Right atrium auricular region (tissue), 2 donors: ENCODE measurements around the gene LHFPL2. TPM values are rescaled to one million over a fixed set of nuclear protein-coding genes. Genes with fewer than 3 reads are reported as not detected.
"Not testable (repeated sequence)": the region's sequence is repeated elsewhere in the genome, so short reads cannot be mapped to it uniquely, and the experiment has no call there.

Source experiments
- DNase-seq: peaks from one replicate; pipeline ENCODE4 v3.0.0-alpha.2; 2019; ENCODE audit warnings: low spot score
- H3K27ac ChIP-seq, 2 donors: fragments of 200-600 bp; sonication (generic); 1 replicate in 1 of 2; 2 replicates in 1 of 2; pipeline ENCODE4 v1.5.1; 2016 to 2019
- H3K27me3 ChIP-seq, 2 donors: fragments of 200-600 bp; sonication (generic); one replicate each; pipeline versions ENCODE4 v1.5.1 to v1.6.0; 2017 to 2019
- H3K36me3 ChIP-seq: fragments of 200-600 bp; sonication (generic); one replicate; pipeline ENCODE4 v1.5.1; 2016
- H3K4me1 ChIP-seq, 2 donors: fragments of 200-600 bp; sonication (generic); one replicate each; pipeline versions ENCODE4 v1.5.1 to v1.6.0; 2017 to 2019
- H3K4me3 ChIP-seq, 2 donors: fragments of 200-600 bp; sonication (generic); 1 replicate in 1 of 2; 2 replicates in 1 of 2; pipeline ENCODE4 v1.5.1; 2017 to 2019; ENCODE audit warnings: mild to moderate bottlenecking in 1 of 2, moderate library complexity in 1 of 2
- H3K9me3 ChIP-seq, 2 donors: fragments of 200-600 bp; sonication (generic); one replicate each; pipeline ENCODE4 v1.5.1; 2019
- total RNA-seq, 2 donors: library from RNA; depleted of rRNA; stranded (reverse); fragments of >200 nt; gene quantifications; one replicate each; pipeline ENCODE4 v1.1.0, GENCODE V29; 2016
- TF ChIP-seq, protein P1 (sequence below), 2 donors: fragments of 200-600 bp; sonication (generic); IDR thresholded peaks; one replicate each; pipeline ENCODE4 v1.5.1; 2019; ENCODE audit warnings: antibody characterized with exemption in 2 of 2

The LHFPL2 gene
- total RNA-seq, 2 donors from 2014 or later = 9.9 to 15.9 TPM

DNA sequence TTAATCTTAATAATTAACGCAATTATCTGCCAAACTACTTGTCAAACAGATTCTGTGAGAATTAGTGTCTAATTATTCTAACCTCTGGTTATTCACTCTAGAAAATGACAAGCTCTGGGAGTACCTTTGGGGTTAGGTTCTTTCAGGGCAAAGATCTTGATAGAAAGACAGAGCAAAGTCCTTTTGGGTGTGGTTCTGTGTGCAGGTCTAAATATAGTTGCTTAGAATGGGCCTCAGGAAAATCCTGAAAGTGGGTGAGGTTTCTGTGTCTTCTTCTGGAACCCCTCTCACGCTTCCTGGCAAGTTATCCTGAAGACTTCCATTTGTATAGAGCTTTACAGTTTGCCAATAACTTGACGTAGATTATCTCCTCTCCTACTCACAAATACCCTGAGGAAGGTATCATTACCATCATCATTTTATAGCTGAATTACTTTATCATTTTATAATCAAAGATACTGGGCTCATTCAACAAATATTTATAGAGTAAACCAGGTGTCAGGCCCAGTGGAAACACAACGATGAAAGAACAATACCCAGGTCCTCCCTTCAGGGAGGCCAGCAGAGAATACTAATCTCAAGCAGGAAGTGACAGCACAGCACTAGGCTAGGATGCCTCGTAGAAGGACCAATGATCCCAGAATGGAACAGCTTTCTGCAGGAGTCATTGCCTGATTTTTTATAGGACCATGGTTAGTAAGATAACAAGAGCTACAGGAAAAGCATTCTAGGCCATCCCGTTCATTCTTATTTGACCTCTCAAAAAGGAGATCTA is 27.6 kb upstream of the LHFPL2 start:
- no peaks in the 10 kb centered on the region for H3K36me3 ChIP-seq
- H3K9me3 ChIP-seq = no peaks in the 10 kb centered on the region
- peaks cover 0 to 3% of the 10 kb centered on the region in 2 donors for H3K4me1 ChIP-seq
- no peak for DNase-seq
- TF ChIP-seq, protein P1, sequence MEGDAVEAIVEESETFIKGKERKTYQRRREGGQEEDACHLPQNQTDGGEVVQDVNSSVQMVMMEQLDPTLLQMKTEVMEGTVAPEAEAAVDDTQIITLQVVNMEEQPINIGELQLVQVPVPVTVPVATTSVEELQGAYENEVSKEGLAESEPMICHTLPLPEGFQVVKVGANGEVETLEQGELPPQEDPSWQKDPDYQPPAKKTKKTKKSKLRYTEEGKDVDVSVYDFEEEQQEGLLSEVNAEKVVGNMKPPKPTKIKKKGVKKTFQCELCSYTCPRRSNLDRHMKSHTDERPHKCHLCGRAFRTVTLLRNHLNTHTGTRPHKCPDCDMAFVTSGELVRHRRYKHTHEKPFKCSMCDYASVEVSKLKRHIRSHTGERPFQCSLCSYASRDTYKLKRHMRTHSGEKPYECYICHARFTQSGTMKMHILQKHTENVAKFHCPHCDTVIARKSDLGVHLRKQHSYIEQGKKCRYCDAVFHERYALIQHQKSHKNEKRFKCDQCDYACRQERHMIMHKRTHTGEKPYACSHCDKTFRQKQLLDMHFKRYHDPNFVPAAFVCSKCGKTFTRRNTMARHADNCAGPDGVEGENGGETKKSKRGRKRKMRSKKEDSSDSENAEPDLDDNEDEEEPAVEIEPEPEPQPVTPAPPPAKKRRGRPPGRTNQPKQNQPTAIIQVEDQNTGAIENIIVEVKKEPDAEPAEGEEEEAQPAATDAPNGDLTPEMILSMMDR (IDR thresholded peaks at IDR 0.05) = no peak
- H3K27me3 ChIP-seq = no peaks in the 10 kb centered on the region
- H3K27ac ChIP-seq = no peak overlapping the region
- no peak overlapping the region for H3K4me3 ChIP-seq

DNA sequence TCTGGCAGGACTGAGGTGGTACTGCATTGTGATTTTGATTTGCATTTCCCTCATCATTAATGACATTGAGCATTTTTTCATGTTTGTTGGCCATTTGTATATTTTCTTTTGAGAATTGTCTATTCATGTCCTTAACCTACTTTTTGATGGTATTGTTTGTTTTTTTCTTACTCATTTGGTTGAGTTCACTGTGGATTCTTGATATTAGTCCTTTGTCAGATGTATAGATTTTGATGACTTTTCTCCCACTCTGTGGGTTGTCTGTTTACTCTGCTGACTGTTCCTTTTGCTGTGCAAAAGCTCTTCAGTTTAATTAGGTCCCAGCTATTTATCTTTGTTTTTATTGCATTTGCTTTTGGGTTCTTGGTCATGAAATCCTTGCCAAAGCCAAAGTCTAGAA is 25.3 kb upstream of the LHFPL2 start:
- not testable (repeated sequence) for H3K27ac ChIP-seq, H3K36me3 ChIP-seq, H3K9me3 ChIP-seq, H3K4me1 ChIP-seq, H3K4me3 ChIP-seq, H3K27me3 ChIP-seq, DNase-seq

DNA sequence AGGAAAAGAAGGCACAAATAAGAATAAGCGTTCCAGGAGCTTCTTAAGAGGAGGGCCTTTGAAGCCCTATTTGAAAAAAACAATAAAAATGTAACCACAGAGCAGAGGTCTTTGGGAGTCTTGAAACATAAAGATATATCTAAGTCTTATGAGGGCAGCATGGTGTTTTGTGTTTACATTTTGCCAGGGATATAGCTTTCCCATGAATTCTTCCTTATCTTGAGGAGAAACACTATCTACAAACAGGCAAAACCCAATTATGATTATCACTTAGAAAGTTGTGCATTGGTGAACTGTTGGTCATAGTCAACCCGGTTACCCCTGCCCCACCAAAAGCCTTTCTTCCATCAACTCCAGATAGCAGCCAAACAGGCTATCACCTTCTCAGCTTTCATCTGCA is 23.6 kb upstream of the LHFPL2 start:
- TF ChIP-seq, protein P1 (IDR thresholded peaks at IDR 0.05) = no peak
- no peak overlapping the region for H3K27ac ChIP-seq
- no peaks in the 10 kb centered on the region for H3K9me3 ChIP-seq

DNA sequence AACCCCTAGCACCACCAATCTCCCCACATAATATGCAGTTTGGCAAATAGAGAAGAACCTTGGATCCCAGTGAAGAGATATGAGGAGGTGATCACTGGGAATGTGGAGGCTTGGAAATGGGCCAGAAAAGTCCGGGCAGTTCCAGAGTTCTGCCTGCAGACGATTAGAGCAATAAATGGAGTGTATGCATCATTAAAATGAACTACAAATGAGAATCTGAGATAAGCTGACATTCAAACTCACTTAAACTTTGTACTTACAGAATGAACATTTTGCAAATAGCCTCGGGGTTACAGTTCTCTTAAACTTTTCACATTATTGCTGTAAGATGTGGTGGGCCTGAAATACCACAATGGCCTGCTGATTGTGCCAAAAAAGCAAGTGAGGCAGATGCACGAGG is 23.0 kb upstream of the LHFPL2 start:
- H3K27me3 ChIP-seq = no peaks in the 10 kb centered on the region
- H3K4me1 ChIP-seq = no peaks in the 10 kb centered on the region
- no peak overlapping the region for H3K4me3 ChIP-seq
- H3K36me3 ChIP-seq = no peaks in the 10 kb centered on the region
- no peak for DNase-seq
- no peaks in the 10 kb centered on the region for H3K9me3 ChIP-seq
- TF ChIP-seq, protein P1 (IDR thresholded peaks at IDR 0.05) = no peak
- no peak overlapping the region for H3K27ac ChIP-seq

More for the DNA sequence above, 23.6 kb upstream of the LHFPL2 start:
- H3K4me3 ChIP-seq = no peak overlapping the region
- no peaks in the 10 kb centered on the region for H3K27me3 ChIP-seq
- H3K36me3 ChIP-seq = no peaks in the 10 kb centered on the region
- DNase-seq = no peak
- H3K4me1 ChIP-seq = no peaks in the 10 kb centered on the region

DNA sequence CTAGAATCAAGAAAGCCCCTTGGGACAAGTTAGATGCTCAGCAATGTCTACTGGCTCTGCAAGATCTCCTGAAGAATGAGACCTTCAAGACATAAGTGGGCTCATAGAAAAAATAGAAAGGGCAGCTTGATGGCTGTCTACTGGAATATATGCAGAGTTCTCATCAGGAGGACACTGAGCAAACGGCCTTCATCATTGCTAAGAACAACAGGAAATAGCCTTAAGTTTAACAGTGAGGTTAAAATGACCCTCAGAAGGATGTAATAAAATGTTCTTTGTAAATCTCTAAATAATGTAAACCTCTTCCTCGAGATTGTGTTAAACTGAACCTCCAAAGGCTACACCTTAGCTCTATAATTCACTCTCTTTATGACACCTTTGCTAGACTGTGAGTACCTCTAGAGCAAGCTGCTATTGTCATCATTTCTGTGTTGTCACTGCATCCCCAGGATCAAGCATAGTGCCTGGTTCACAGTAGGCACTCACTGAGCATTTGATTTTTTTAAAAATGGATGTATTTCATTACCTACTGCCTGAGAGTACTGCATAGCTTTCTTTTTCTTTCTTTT is 22.2 kb upstream of the LHFPL2 start:
- Histone ChIP-seq H3K9me3 (no peaks in the 10 kb centered on the region), H3K27ac (no peak overlapping the region), H3K36me3 (no peaks in the 10 kb centered on the region), H3K4me1 (no peaks in the 10 kb centered on the region), H3K27me3 (no peaks in the 10 kb centered on the region), H3K4me3 (no peak overlapping the region)
- TF ChIP-seq, protein P1 (IDR thresholded peaks at IDR 0.05) = no peak
- DNase-seq = no peak

DNA sequence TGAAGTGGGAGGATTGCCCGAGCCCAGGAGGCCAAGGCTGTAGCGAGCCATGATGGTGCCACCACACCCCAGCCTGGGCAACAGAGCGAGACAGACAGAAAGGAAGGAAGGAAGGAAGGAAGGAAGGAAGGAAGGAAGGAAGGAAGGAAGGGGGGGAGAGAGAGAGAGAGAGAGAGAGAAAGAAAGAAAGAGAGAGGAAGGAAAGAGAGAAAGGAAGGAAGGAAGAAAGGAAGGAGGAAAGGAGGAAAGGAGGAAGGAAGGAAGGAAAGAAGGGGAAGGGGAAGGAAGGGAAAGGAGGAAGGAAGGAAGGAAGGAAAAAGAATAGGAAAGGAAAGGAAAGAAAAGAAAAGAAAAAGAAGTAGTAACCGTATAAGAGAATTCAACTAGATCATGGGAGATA is 20.8 kb upstream of the LHFPL2 start:
- no peaks in the 10 kb centered on the region for H3K27me3 ChIP-seq
- no peaks in the 10 kb centered on the region for H3K9me3 ChIP-seq
- H3K27ac ChIP-seq = no peak overlapping the region
- no peaks in the 10 kb centered on the region for H3K4me1 ChIP-seq
- H3K36me3 ChIP-seq = no peaks in the 10 kb centered on the region
- TF ChIP-seq, protein P1 (IDR thresholded peaks at IDR 0.05) = no peak
- no peak for DNase-seq
- H3K4me3 ChIP-seq = no peak overlapping the region
